HepG2 (cell line): ENCODE measurements around the gene ADAMTS12. TPM values are rescaled to one million over a fixed set of nuclear protein-coding genes. Genes with fewer than 3 reads are reported as not detected.

Experiments used
- ATAC-seq: fragments of 200-7000 bp; cut with Tn5 transposase; 3 replicates; pipeline ENCODE4 v1.9.1; 2020; ENCODE audit warnings: mild to moderate bottlenecking, moderate library complexity
- BruUV-seq: library from RNA; stranded (reverse); fragments of 400-500 nt; replicated peaks from 2 replicates; lab custom pipeline; 2021; lab: Mats Ljungman, UMichigan
- CTCF ChIA-PET: fragments of 300-600 bp; formaldehyde crosslinking; extraction: SDS; loops from one replicate; lab custom pipeline; 2021; ENCODE audit warnings: low total read pairs, inconsistent platforms, low intra/inter-chr PET ratio; lab: Yijun Ruan, JAX
- POLR2A ChIA-PET: fragments of 350-600 bp; sonication (Branson Sonifier 250); formaldehyde crosslinking; loops from one replicate; lab custom pipeline; 2020; ENCODE audit warnings: antibody characterized with exemption, inconsistent platforms; lab: Yijun Ruan, JAX
- DNase-seq: peaks from one replicate; pipeline ENCODE4 v3.0.0-alpha.2; 2015; ENCODE audit warnings: low spot score
- FAIRE-seq: peaks from 3 replicates; lab custom pipeline; 2011; peaks lifted over from hg19 to GRCh38; lab: Jason Lieb, UNC
- H2AFZ ChIP-seq: one replicate; pipeline ENCODE4 v1.6.1; 2011; ENCODE audit warnings: low read length, inconsistent platforms
- H3K27ac ChIP-seq: fragments of 300-600 bp; 3 replicates; pipeline ENCODE4 v1.8.0; 2011; ENCODE audit warnings: mixed run types, mild to moderate bottlenecking, mixed read lengths, low read length, inconsistent platforms; ENCODE audit not compliant: insufficient read depth; ENCODE audit errors: extremely low read length
- H3K27me3 ChIP-seq, 2 experiments: fragments of 200-600 bp in 1 of 2; 2 replicates in 1 of 2; 3 replicates in 1 of 2; pipeline versions ENCODE4 v1.6.0 to v1.8.0; 2011; ENCODE audit warnings: low read length in 2 of 2, mild to moderate bottlenecking in 2 of 2, moderate library complexity in 2 of 2, inconsistent platforms in 1 of 2; ENCODE audit not compliant: insufficient read depth in 2 of 2, control insufficient read depth in 1 of 2
- H3K36me3 ChIP-seq, 2 experiments: fragments of 200-600 bp in 1 of 2; replicated peaks in 1 of 2; 2 replicates in 1 of 2; 3 replicates in 1 of 2; pipeline versions ENCODE4 v1.5.1 to v1.8.0; 2011; ENCODE audit warnings: low read length in 2 of 2, inconsistent platforms in 1 of 2; ENCODE audit not compliant: insufficient read depth in 2 of 2, control insufficient read depth in 1 of 2
- H3K4me1 ChIP-seq: 2 replicates; pipeline ENCODE4 v1.5.1; 2012; ENCODE audit warnings: low read length, inconsistent platforms; ENCODE audit not compliant: insufficient read depth
- H3K4me2 ChIP-seq: 2 replicates; pipeline ENCODE4 v1.6.0; 2011; ENCODE audit warnings: low read depth, low read length, inconsistent platforms
- H3K4me3 ChIP-seq, 3 experiments: fragments of 200-600 bp in 1 of 3; sonication (generic), shearing (Covaris generic) in 1 of 3; replicated peaks in 1 of 3; 2 replicates each; pipeline ENCODE4 v1.5.1; 2011 to 2016; ENCODE audit warnings: low read length in 3 of 3, inconsistent platforms in 2 of 3, low read depth in 2 of 3, mild to moderate bottlenecking in 2 of 3, control low read depth in 1 of 3, mixed read lengths in 1 of 3; ENCODE audit not compliant: insufficient read depth in 1 of 3
- H3K79me2 ChIP-seq: one replicate; pipeline ENCODE4 v1.6.1; 2011; ENCODE audit warnings: low read length, inconsistent platforms; ENCODE audit not compliant: insufficient read depth
- H3K9ac ChIP-seq: 2 replicates; pipeline ENCODE4 v1.6.0; 2011; ENCODE audit warnings: mild to moderate bottlenecking, low read depth, low read length, inconsistent platforms; ENCODE audit not compliant: insufficient read depth
- H3K9me3 ChIP-seq: 2 replicates; pipeline ENCODE4 v1.5.1; 2012; ENCODE audit warnings: mild to moderate bottlenecking, low read length
- H4K20me1 ChIP-seq: 2 replicates; pipeline ENCODE4 v1.6.0; 2011; ENCODE audit warnings: inconsistent platforms, mild to moderate bottlenecking, low read length, moderate library complexity; ENCODE audit not compliant: insufficient read depth
- FOXP4 ChIP-seq: sonication (generic); formaldehyde crosslinking; IDR thresholded peaks from 2 replicates; pipeline ENCODE4 v1.4.0; 2020; ENCODE audit warnings: missing genetic modification reagents
- HES4 ChIP-seq: sonication (generic); formaldehyde crosslinking; IDR thresholded peaks from 2 replicates; pipeline ENCODE4 v1.9.0; 2021; ENCODE audit warnings: mild to moderate bottlenecking, missing genetic modification reagents, borderline replicate concordance
- IKZF4 ChIP-seq: sonication (generic); formaldehyde crosslinking; IDR thresholded peaks from 2 replicates; pipeline ENCODE4 v1.5.1; 2020; ENCODE audit warnings: borderline replicate concordance, mild to moderate bottlenecking, low read depth, missing genetic modification reagents; ENCODE audit errors: not compliant biosample characterization
- NFAT5 ChIP-seq: sonication (generic); formaldehyde crosslinking; IDR thresholded peaks from 2 replicates; pipeline ENCODE4 v1.4.0; 2020; ENCODE audit warnings: missing genetic modification reagents
- NONO ChIP-seq, 2 experiments: fragments of 450-650 bp in 1 of 2; sonication (generic) in 1 of 2; formaldehyde crosslinking in 1 of 2; IDR thresholded peaks in 1 of 2; conservative IDR thresholded peaks in 1 of 2; 2 replicates each; pipeline versions ENCODE4 v1.6.1 to v1.8.0; 2017 to 2022; ENCODE audit warnings: mild to moderate bottlenecking in 1 of 2, missing genetic modification reagents in 1 of 2, moderate library complexity in 1 of 2
- RORA ChIP-seq: sonication (generic); formaldehyde crosslinking; IDR thresholded peaks from 2 replicates; pipeline ENCODE4 v1.5.0; 2020; ENCODE audit warnings: mild to moderate bottlenecking, missing genetic modification reagents, moderate library complexity
- SIN3B ChIP-seq: fragments of 150-350 bp; IDR thresholded peaks from 2 replicates; pipeline ENCODE4 v1.6.1; 2014; ENCODE audit warnings: low read length
- SMAD1 ChIP-seq: sonication (generic); formaldehyde crosslinking; IDR thresholded peaks from 2 replicates; pipeline ENCODE4 v1.4.0; 2020; ENCODE audit warnings: missing genetic modification reagents, low read depth, mild to moderate bottlenecking, borderline replicate concordance
- SOX13 ChIP-seq, 3 experiments: fragments of 450-650 bp in 1 of 3; sonication (generic) in 1 of 3; formaldehyde crosslinking in 1 of 3; IDR thresholded peaks in 2 of 3; conservative IDR thresholded peaks in 1 of 3; 2 replicates each; pipeline versions ENCODE4 v1.5.0 to v1.6.1; 2016 to 2020; ENCODE audit warnings: antibody characterized with exemption in 1 of 3, mild to moderate bottlenecking in 1 of 3, missing compliant biosample characterization in 1 of 3, missing genetic modification reagents in 1 of 3, moderate library complexity in 1 of 3
- ZNF30 ChIP-seq: sonication (generic); formaldehyde crosslinking; IDR thresholded peaks from 2 replicates; pipeline ENCODE4 v1.5.0; 2020; ENCODE audit warnings: mild to moderate bottlenecking, missing genetic modification reagents
- ZNF326 ChIP-seq: sonication (generic); formaldehyde crosslinking; IDR thresholded peaks from 2 replicates; pipeline ENCODE4 v1.4.0; 2020; ENCODE audit warnings: missing genetic modification reagents, borderline replicate concordance
- in situ Hi-C: cut with HindIII; loops from 2 replicates; pipeline ENCODE4 v1.10.0; 2017; ENCODE audit warnings: low pct_unique_long_range_greater_than_20kb; ENCODE audit not compliant: extremely low pct_ligation_motif_present
- intact Hi-C: fragments of 100-400 bp; cut with micrococcal nuclease; formaldehyde crosslinking; loops from one replicate; pipeline ENCODE4 v1.10.0; 2022; ENCODE audit not compliant: unreplicated experiment
- polyA plus RNA-seq, 8 experiments: library from polyadenylated mRNA; depleted of rRNA in 3 of 8; stranded (reverse) in 7 of 8; unstranded in 1 of 8; fragments of >200 nt; fragmentation: Illumina TruSeq in 4 of 8; extraction: Trizol in 4 of 8; gene quantifications; 2 replicates each; pipeline versions ENCODE4 v1.2.1 to v1.2.3, GENCODE V29; 2011 to 2016; ENCODE audit warnings: low read depth in 4 of 8, missing spikeins in 1 of 8, mixed read lengths in 1 of 8; ENCODE audit not compliant: insufficient read depth in 1 of 8
- total RNA-seq, 5 experiments: library from RNA; depleted of rRNA; stranded (reverse); fragments of >200 nt; fragmentation: Illumina TruSeq; extraction: Trizol; gene quantifications; 2 replicates each; pipeline ENCODE4 v1.2.3, GENCODE V29; 2016; ENCODE audit warnings: low read depth in 1 of 5

The ADAMTS12 gene
- total and polyA plus RNA-seq, 2 of the 13 experiments (the other 11 are each of a cell fraction or from before 2014, with no cell fraction given): 0.03 TPM; not detected in 1

DNA sequence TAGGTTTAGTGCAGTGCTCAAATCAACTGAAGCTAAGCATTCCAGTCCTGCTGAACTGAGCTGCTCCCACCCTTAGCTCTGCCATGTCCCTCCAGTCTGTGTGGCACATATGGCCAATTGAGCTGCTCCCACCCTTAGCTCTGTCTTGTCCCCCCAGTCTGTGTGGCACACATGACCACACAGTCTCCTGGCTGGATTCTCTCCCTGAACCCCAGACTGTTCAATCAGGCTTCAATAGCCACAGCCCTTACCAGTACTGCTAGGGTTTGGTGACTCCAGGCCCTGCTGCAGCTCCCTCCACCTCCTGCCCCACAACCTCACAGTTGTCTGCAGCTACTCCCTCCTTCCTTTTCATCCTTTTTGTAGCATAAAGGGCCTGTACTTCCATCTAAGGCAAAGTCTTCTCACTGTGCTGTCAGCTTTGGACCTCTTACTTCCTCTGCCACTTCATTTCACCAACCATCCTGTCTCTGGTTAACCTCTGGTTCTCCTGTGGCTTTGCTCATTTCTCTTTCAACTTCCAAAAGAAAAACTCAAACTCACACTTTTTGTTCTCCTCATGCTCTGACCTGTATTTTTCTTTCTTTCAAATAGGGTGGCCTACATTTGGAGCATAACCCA, 50.8 kb downstream of the ADAMTS12 start:
- ChIA-PET POLR2A (no interaction called here), CTCF (no interaction called here)
- no peak overlapping the region for H3K9ac ChIP-seq
- no peak for TF ChIP-seq NFAT5 (CRISPR knock-in tag)
- no peak for TF ChIP-seq NONO (IDR thresholded peaks at IDR 0.05)
- no peak for TF ChIP-seq NONO (CRISPR knock-in tag; conservative IDR thresholded peaks at IDR 0.05)
- TF ChIP-seq FOXP4: no peak
- no peak for TF ChIP-seq SOX13 (IDR thresholded peaks at IDR 0.05)
- TF ChIP-seq SOX13 (CRISPR knock-in tag; conservative IDR thresholded peaks at IDR 0.05 in 1 of 2, IDR thresholded peaks at IDR 0.05 in 1 of 2): no peak
- TF ChIP-seq IKZF4: no peak
- TF ChIP-seq ZNF326 (CRISPR knock-in tag): no peak
- no peak for TF ChIP-seq HES4 (CRISPR knock-in tag)
- no peak for TF ChIP-seq SIN3B
- no peak for TF ChIP-seq SMAD1 (CRISPR knock-in tag)
- TF ChIP-seq RORA (CRISPR knock-in tag): no peak
- TF ChIP-seq ZNF30 (CRISPR knock-in tag): no peak
- H3K79me2 ChIP-seq: no peaks in the 10 kb centered on the region
- no peak overlapping the region for H3K4me3 ChIP-seq
- intact Hi-C loops: no loop called here
- no peak overlapping the region for H3K27ac ChIP-seq
- no TSS peak for BruUV-seq
- DNase-seq: no peak
- in situ Hi-C loops: no loop called here
- H2AFZ ChIP-seq: no peak overlapping the region
- no peaks in the 10 kb centered on the region; a peak in 1 of 5 replicates for H3K27me3 ChIP-seq
- no peaks in the 10 kb centered on the region for H3K4me1 ChIP-seq
- no peak for ATAC-seq
- no peak for FAIRE-seq
- no peaks in the 10 kb centered on the region for H3K36me3 ChIP-seq
- no peaks in the 10 kb centered on the region for H4K20me1 ChIP-seq
- no peaks in the 10 kb centered on the region for H3K9me3 ChIP-seq
- no peak overlapping the region for H3K4me2 ChIP-seq
